GM23248 (cell line): ENCODE measurements around the gene AMBRA1. TPM values are rescaled to one million over a fixed set of nuclear protein-coding genes. Genes with fewer than 3 reads are reported as not detected.

Source experiments
- DNase-seq: peaks from one replicate; pipeline ENCODE4 v3.0.0-alpha.2; 2015
- H2AFZ ChIP-seq: fragments of 200-600 bp; sonication (generic); 2 replicates; pipeline ENCODE4 v1.6.1; 2016; ENCODE audit warnings: antibody characterized with exemption
- H3F3A ChIP-seq: fragments of 200-600 bp; sonication (generic); 2 replicates; pipeline ENCODE4 v1.6.1; 2016; ENCODE audit warnings: mild to moderate bottlenecking, antibody characterized with exemption, mixed run types; ENCODE audit not compliant: insufficient read depth
- H3K27ac ChIP-seq: fragments of 200-600 bp; sonication (generic); 2 replicates; pipeline ENCODE4 v1.5.1; 2016; ENCODE audit warnings: mild to moderate bottlenecking
- H3K27me3 ChIP-seq: fragments of 200-600 bp; sonication (generic); replicated peaks from 2 replicates; pipeline ENCODE4 v1.6.1; 2016; ENCODE audit warnings: mild to moderate bottlenecking; ENCODE audit not compliant: insufficient read depth
- H3K36me3 ChIP-seq: fragments of 200-600 bp; sonication (generic); 2 replicates; pipeline ENCODE4 v1.6.1; 2016; ENCODE audit warnings: low read depth, mild to moderate bottlenecking
- H3K4me1 ChIP-seq: fragments of 200-600 bp; sonication (generic); 2 replicates; pipeline ENCODE4 v1.6.1; 2016; ENCODE audit warnings: mild to moderate bottlenecking; ENCODE audit not compliant: insufficient read depth
- H3K4me2 ChIP-seq: fragments of 200-600 bp; sonication (generic); one replicate; pipeline ENCODE4 v1.6.1; 2016; ENCODE audit warnings: mild to moderate bottlenecking; ENCODE audit not compliant: unreplicated experiment
- H3K4me3 ChIP-seq: fragments of 200-600 bp; sonication (generic); 2 replicates; pipeline ENCODE4 v1.5.1; 2016; ENCODE audit warnings: mild to moderate bottlenecking
- H3K79me2 ChIP-seq: fragments of 200-600 bp; sonication (generic); 2 replicates; pipeline ENCODE4 v1.6.1; 2016; ENCODE audit warnings: mild to moderate bottlenecking; ENCODE audit not compliant: insufficient read depth
- H3K9ac ChIP-seq: fragments of 200-600 bp; sonication (generic); 2 replicates; pipeline ENCODE4 v1.6.1; 2016; ENCODE audit warnings: mild to moderate bottlenecking
- H3K9me2 ChIP-seq: fragments of 200-600 bp; sonication (generic); 2 replicates; pipeline ENCODE4 v1.6.1; 2016; ENCODE audit warnings: mixed run types, mild to moderate bottlenecking, moderate library complexity; ENCODE audit not compliant: insufficient read depth
- H3K9me3 ChIP-seq: fragments of 200-600 bp; sonication (generic); one replicate; pipeline ENCODE4 v1.6.1; 2017; ENCODE audit warnings: low read depth
- H4K20me1 ChIP-seq: fragments of 200-600 bp; sonication (generic); 2 replicates; pipeline ENCODE4 v1.6.0; 2016; ENCODE audit not compliant: insufficient read depth
- EZH2 ChIP-seq: fragments of 200-600 bp; sonication (generic); IDR thresholded peaks from 2 replicates; pipeline ENCODE4 v1.6.1; 2018; ENCODE audit warnings: antibody characterized with exemption, mild to moderate bottlenecking; ENCODE audit not compliant: insufficient read depth, poor library complexity, severe bottlenecking
- EZH2phosphoT487 ChIP-seq: fragments of 200-600 bp; sonication (generic); IDR thresholded peaks from 2 replicates; pipeline ENCODE4 v1.6.1; 2018; ENCODE audit warnings: antibody characterized with exemption, moderate library complexity, mild to moderate bottlenecking, low read depth; ENCODE audit not compliant: insufficient read depth
- WGBS, 2 experiments: methylation state at CpG; one replicate each; pipeline ENCODE4 v1.1.6; 2015 to 2017; ENCODE audit warnings: low lambda C conversion rate in 2 of 2, low coverage in 1 of 2; ENCODE audit errors: missing lambda C conversion rate in 2 of 2; 5-methylcytosine and 5-hydroxymethylcytosine counted together
- in situ Hi-C: fragments of 300-500 bp; cut with MboI; formaldehyde crosslinking; loops from 2 replicates; pipeline ENCODE4 v1.15.0; 2020
- polyA plus RNA-seq: library from polyadenylated mRNA; unstranded; fragments of >200 nt; fragmentation: Nextera tagmentation; extraction: Ambion mirVana; gene quantifications from 2 replicates; pipeline ENCODE4 v1.2.1, GENCODE V29; 2016
- total RNA-seq: library from RNA; depleted of rRNA; stranded (reverse); fragments of >200 nt; shearing (Covaris generic); gene quantifications from 2 replicates; pipeline ENCODE4 v1.2.3, GENCODE V29; 2014

AMBRA1 gene
- total and polyA plus RNA-seq, 2 experiments from 2014 or later: 5.0 to 46.0 TPM

GRCh38 chr11:46541593-46542371 is 52.0 kb downstream of the AMBRA1 start:
- Histone ChIP-seq H3K9ac (no peak overlapping the region), H3F3A (no peaks in the 10 kb centered on the region), H3K36me3 (peaks cover 25% of the 10 kb centered on the region), H3K4me2 (no peak overlapping the region), H3K27ac (no peak overlapping the region), H3K4me1 (no peaks in the 10 kb centered on the region), H3K4me3 (no peak overlapping the region), H3K27me3 (no peaks in the 10 kb centered on the region), H2AFZ (no peak overlapping the region), H3K9me2 (no peaks in the 10 kb centered on the region), H3K79me2 (peaks cover 43% of the 10 kb centered on the region), H4K20me1 (peaks cover 9% of the 10 kb centered on the region; the same call in 1 of the 2 replicates), H3K9me3 (no peaks in the 10 kb centered on the region)
- in situ Hi-C loops: no loop called here
- 78 to 83% methylated on average over 16 of the region's 16 CpGs for WGBS, 2 experiments
- DNase-seq: no peak
- TF ChIP-seq EZH2phosphoT487 (no peak), EZH2 (no peak)

GRCh38 chr11:46540807-46541206 is 53.0 kb downstream of the AMBRA1 start:
- WGBS, 2 experiments: 96% methylated on average over 4 of the region's 4 CpGs
- H3K27ac ChIP-seq: no peak overlapping the region
- H2AFZ ChIP-seq: no peak overlapping the region
- H3K4me1 ChIP-seq: no peaks in the 10 kb centered on the region
- H3K79me2 ChIP-seq: peaks cover 53% of the 10 kb centered on the region
- H3K4me2 ChIP-seq: no peak overlapping the region
- peaks cover 14% of the 10 kb centered on the region; the same call in 1 of the 2 replicates for H4K20me1 ChIP-seq
- no peaks in the 10 kb centered on the region for H3K9me2 ChIP-seq
- H3K4me3 ChIP-seq: no peak overlapping the region
- no peaks in the 10 kb centered on the region for H3K9me3 ChIP-seq
- no peak for DNase-seq
- no peaks in the 10 kb centered on the region for H3F3A ChIP-seq
- in situ Hi-C loops: no loop called here
- peaks cover 17% of the 10 kb centered on the region; the same call in 1 of the 2 replicates for H3K36me3 ChIP-seq
- H3K9ac ChIP-seq: no peak overlapping the region
- no peaks in the 10 kb centered on the region for H3K27me3 ChIP-seq
- TF ChIP-seq EZH2phosphoT487 (no peak), EZH2 (no peak)

- TF ChIP-seq EZH2phosphoT487 (no peak), EZH2 (no peak)
- peaks cover 84% of the 10 kb centered on the region for H3K79me2 ChIP-seq
- H3K9ac ChIP-seq: no peak overlapping the region
- H2AFZ ChIP-seq: no peak overlapping the region
- in situ Hi-C loops: loop anchor here (10.0 kb wide), 1 partner anchor 143 kb away; the partner anchor contains the start of gene CHRM4
- H3K27me3 ChIP-seq: no peaks in the 10 kb centered on the region
- H4K20me1 ChIP-seq: peaks cover 14% of the 10 kb centered on the region; the same call in 1 of the 2 replicates
- H3K36me3 ChIP-seq: 0 out of 2 replicates have a peak, but pooled peaks cover 5% of the 10 kb centered on the region
- 58 to 68% methylated on average over 5 of the region's 5 CpGs for WGBS, 2 experiments
- H3K4me1 ChIP-seq: no peaks in the 10 kb centered on the region
- no peak overlapping the region for H3K4me2 ChIP-seq
- H3K9me2 ChIP-seq: no peaks in the 10 kb centered on the region
- H3K27ac ChIP-seq: no peak overlapping the region
- H3F3A ChIP-seq: no peaks in the 10 kb centered on the region
- DNase-seq: peak; percentile 76
- H3K9me3 ChIP-seq: no peaks in the 10 kb centered on the region
- H3K4me3 ChIP-seq: no peak overlapping the region
Observed at GRCh38 chr11:46537537-46538295, 56.1 kb downstream of the AMBRA1 start.

- Histone ChIP-seq H3K79me2 (peaks cover 90% of the 10 kb centered on the region), H3K27ac (no peak overlapping the region), H3K36me3 (0 out of 2 replicates have a peak, but pooled peaks cover 5% of the 10 kb centered on the region), H3K9ac (no peak overlapping the region), H3K4me1 (no peaks in the 10 kb centered on the region), H2AFZ (no peak overlapping the region), H3F3A (no peaks in the 10 kb centered on the region), H3K4me2 (no peak overlapping the region), H3K9me3 (no peaks in the 10 kb centered on the region), H3K9me2 (no peaks in the 10 kb centered on the region), H3K4me3 (no peak overlapping the region), H3K27me3 (no peaks in the 10 kb centered on the region), H4K20me1 (peaks cover 14% of the 10 kb centered on the region; the same call in 1 of the 2 replicates)
- peak; percentile 22 for DNase-seq
- in situ Hi-C loops: loop anchor here (10.0 kb wide), 1 partner anchor 142 kb away; the partner anchor contains the start of gene CHRM4
- no peak for TF ChIP-seq EZH2
- TF ChIP-seq EZH2phosphoT487: no peak
- WGBS, 2 experiments: 93 to 96% methylated on average over 2 of the region's 2 CpGs
Observed at GRCh38 chr11:46537121-46537520, 56.7 kb downstream of the AMBRA1 start.
